Parathyroid adenoma (tissue), 2 donors: ENCODE results near the gene DLG2.

ENCODE experiments used
- H2AFZ ChIP-seq: fragments of 300-600 bp; sonication (generic); one replicate; pipeline ENCODE4 v1.7.0; 2017; ENCODE audit warnings: antibody characterized with exemption, mild to moderate bottlenecking
- H3K27ac ChIP-seq: fragments of 300-600 bp; sonication (generic); one replicate; pipeline ENCODE4 v1.7.0; 2017
- H3K27me3 ChIP-seq: fragments of 300-600 bp; sonication (generic); one replicate; pipeline ENCODE4 v1.7.0; 2017; ENCODE audit warnings: low read length; ENCODE audit not compliant: control insufficient read depth, insufficient read depth
- H3K36me3 ChIP-seq: fragments of 300-600 bp; sonication (generic); one replicate; pipeline ENCODE4 v1.7.0; 2017; ENCODE audit warnings: low read length; ENCODE audit not compliant: control insufficient read depth, insufficient read depth
- H3K4me1 ChIP-seq: fragments of 300-600 bp; sonication (generic); one replicate; pipeline ENCODE4 v1.7.0; 2017; ENCODE audit warnings: control low read depth
- H3K4me2 ChIP-seq: fragments of 300-600 bp; sonication (generic); one replicate; pipeline ENCODE4 v1.7.0; 2017; ENCODE audit warnings: low read length
- H3K4me3 ChIP-seq: fragments of 300-600 bp; sonication (generic); one replicate; pipeline ENCODE4 v1.7.0; 2017; ENCODE audit warnings: low read depth, low read length
- H3K79me2 ChIP-seq: fragments of 300-600 bp; sonication (generic); one replicate; pipeline ENCODE4 v1.7.0; 2017; ENCODE audit warnings: control low read depth
- H3K9ac ChIP-seq: fragments of 300-600 bp; sonication (generic); one replicate; pipeline ENCODE4 v1.7.0; 2017; ENCODE audit warnings: mild to moderate bottlenecking
- H3K9me3 ChIP-seq: fragments of 300-600 bp; sonication (generic); one replicate; pipeline ENCODE4 v1.7.0; 2017; ENCODE audit warnings: low read length; ENCODE audit not compliant: control insufficient read depth
- CTCF ChIP-seq: fragments of 300-600 bp; sonication (generic); IDR thresholded peaks from one replicate; pipeline ENCODE4 v1.7.0; 2017; ENCODE audit warnings: antibody characterized with exemption, mild to moderate bottlenecking
- donor health status: primary hyperparathyroidism.

DLG2 gene

GRCh38 chr11:84273541-84273940, 1353.6 kb downstream of the DLG2 start:
- Histone ChIP-seq H3K79me2 (peaks cover 2% of the 10 kb centered on the region), H3K4me1 (no peaks in the 10 kb centered on the region), H3K36me3 (no peaks in the 10 kb centered on the region), H3K4me3 (no peak overlapping the region), H3K4me2 (no peak overlapping the region), H3K9ac (no peak overlapping the region), H3K27me3 (no peaks in the 10 kb centered on the region), H3K9me3 (no peaks in the 10 kb centered on the region), H2AFZ (no peak overlapping the region), H3K27ac (no peak overlapping the region)
- TF ChIP-seq CTCF = no peak

GRCh38 chr11:84270466-84270865, 1356.7 kb downstream of the DLG2 start:
- no peak for TF ChIP-seq CTCF
- no peak overlapping the region for H3K9ac ChIP-seq
- no peak overlapping the region for H3K27ac ChIP-seq
- no peak overlapping the region for H3K4me3 ChIP-seq
- no peak overlapping the region for H3K4me2 ChIP-seq
- H3K27me3 ChIP-seq = no peaks in the 10 kb centered on the region
- H3K79me2 ChIP-seq = peaks cover 6% of the 10 kb centered on the region
- no peak overlapping the region for H2AFZ ChIP-seq
- H3K4me1 ChIP-seq = no peaks in the 10 kb centered on the region
- no peaks in the 10 kb centered on the region for H3K36me3 ChIP-seq
- no peaks in the 10 kb centered on the region for H3K9me3 ChIP-seq

- Histone ChIP-seq H3K9ac (no peak overlapping the region), H3K9me3 (no peaks in the 10 kb centered on the region), H3K36me3 (no peaks in the 10 kb centered on the region), H3K27me3 (no peaks in the 10 kb centered on the region), H3K4me1 (peaks cover 2% of the 10 kb centered on the region), H2AFZ (no peak overlapping the region), H3K79me2 (peaks cover 4% of the 10 kb centered on the region), H3K4me2 (no peak overlapping the region), H3K27ac (no peak overlapping the region), H3K4me3 (no peak overlapping the region)
- TF ChIP-seq CTCF = no peak
Measured at GRCh38 chr11:84264066-84264465, 1363.1 kb downstream of the DLG2 start.

- peak; percentile 18 for TF ChIP-seq CTCF
- Histone ChIP-seq H3K4me1 (peaks cover 2% of the 10 kb centered on the region), H3K79me2 (no peaks in the 10 kb centered on the region), H3K27me3 (no peaks in the 10 kb centered on the region), H3K9me3 (no peaks in the 10 kb centered on the region), H3K4me3 (no peak overlapping the region), H2AFZ (no peak overlapping the region), H3K4me2 (no peak overlapping the region), H3K27ac (no peak overlapping the region), H3K36me3 (no peaks in the 10 kb centered on the region), H3K9ac (no peak overlapping the region)
Measured at GRCh38 chr11:84261707-84262106, 1365.4 kb downstream of the DLG2 start.

- H3K27me3 ChIP-seq = no peaks in the 10 kb centered on the region
- H3K4me1 ChIP-seq = peaks cover 10% of the 10 kb centered on the region
- H2AFZ ChIP-seq = no peak overlapping the region
- H3K4me3 ChIP-seq = no peak overlapping the region
- no peak overlapping the region for H3K9ac ChIP-seq
- H3K27ac ChIP-seq = no peak overlapping the region
- no peak overlapping the region for H3K4me2 ChIP-seq
- H3K9me3 ChIP-seq = no peaks in the 10 kb centered on the region
- no peak for TF ChIP-seq CTCF
- H3K79me2 ChIP-seq = peaks cover 4% of the 10 kb centered on the region
- H3K36me3 ChIP-seq = no peaks in the 10 kb centered on the region
Measured at GRCh38 chr11:84260862-84261261, 1366.3 kb downstream of the DLG2 start.
